LNCAP (cell line): Measurements from ENCODE around the gene CDKAL1.

Experiments
- CTCF ChIP-seq: fragments of 450-650 bp; IDR thresholded peaks from 2 replicates; pipeline ENCODE4 v1.5.1; 2017; ENCODE audit warnings: mild to moderate bottlenecking

The CDKAL1 gene

DNA sequence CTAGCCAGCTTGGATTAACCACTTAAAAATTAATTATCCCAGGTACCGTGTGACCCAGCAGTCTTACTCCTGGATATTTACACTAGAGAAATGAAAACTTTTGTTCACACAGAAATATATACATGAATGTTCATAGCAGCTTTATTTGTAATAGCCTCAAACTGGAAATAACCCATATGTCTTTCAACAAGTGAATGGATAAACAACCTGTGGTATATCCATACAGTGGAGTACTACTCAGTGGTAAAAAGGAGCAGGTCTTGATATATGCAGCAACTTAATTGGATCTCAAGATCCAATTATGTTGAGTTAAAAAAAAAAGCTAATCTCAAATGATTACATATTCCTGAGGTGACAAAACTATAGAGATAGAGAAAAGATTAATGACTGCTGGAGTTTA, 381.4 kb downstream of the CDKAL1 start:
- TF ChIP-seq CTCF, result no peak

- TF ChIP-seq CTCF, result no peak
These were observed 381.8 kb downstream of the CDKAL1 start for GRCh38 chr6:20916086-20916485.

DNA sequence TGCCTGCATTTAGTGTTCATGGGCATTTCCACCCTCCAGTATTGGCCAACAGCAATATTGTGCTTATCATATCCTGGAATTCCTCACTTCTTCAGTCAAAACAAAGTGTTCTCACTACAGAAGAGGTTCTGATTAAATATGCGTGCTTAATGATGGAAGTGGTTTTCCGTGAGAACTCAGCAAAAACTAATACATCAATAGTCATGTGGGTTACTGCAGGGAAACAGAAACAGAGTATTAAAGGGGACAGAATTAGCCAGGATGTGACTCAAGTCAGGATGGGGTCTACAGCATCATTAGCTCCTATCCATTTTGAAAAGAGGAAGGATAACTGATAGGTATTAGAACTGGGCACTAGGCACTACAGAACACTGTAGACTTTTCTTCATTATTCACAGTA, 384.6 kb downstream of the CDKAL1 start:
- TF ChIP-seq CTCF, result no peak

DNA sequence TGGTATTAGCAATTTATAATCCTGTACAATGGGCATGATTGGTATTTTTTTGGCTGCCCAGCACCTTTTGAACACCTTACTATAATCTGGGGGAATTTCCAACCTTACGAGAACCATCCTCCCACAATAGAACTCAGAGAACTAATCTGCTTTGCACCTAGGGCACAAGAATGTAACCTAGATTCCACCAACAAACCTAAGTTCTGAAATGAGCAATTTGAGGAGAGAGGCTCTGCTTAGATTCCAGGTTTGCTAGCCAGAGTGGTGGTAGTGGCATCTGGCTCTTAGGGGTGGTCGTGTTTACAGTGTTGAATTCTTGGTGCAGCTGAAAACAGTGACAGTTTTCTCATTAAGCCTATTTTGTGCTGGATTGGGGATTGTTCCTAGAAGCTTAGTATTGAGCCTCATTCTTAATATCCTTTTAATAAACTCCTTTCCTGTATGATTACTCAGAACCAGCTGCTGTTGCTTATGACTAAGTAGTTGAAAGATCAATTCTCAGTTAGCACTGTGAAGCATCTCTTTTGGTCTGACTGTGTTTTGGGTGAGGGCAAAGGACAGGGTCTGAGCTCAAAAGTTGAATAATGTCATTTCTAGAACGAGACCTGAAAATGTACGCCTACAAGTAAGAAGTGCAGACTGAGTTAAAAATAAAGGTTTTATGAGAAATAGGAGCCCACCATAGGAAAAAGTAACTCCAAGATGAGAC, 385.6 kb downstream of the CDKAL1 start:
- no peak for TF ChIP-seq CTCF

GRCh38 chr6:20921578-20921977, 387.3 kb downstream of the CDKAL1 start:
- no peak for TF ChIP-seq CTCF

DNA sequence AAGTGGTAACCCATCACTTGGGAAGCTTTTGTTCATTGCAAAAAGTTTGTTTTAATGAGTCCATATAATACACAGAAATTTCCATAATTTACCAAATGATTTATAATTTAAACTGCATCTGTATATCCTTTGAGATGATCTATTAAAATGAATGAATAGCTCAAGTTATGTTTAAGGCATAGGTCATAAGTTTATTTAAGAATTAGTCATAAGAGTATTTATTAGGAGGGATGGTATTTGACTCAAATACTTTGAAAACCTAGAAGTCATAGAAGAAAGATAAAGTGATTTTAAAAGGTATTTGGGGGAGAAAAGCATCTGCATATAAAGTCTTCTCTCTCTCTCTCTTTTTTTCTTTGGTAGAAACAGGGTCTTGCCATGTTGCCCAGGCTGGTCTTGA, 388.5 kb downstream of the CDKAL1 start:
- TF ChIP-seq CTCF, result no peak

GRCh38 chr6:20924911-20925543, 390.8 kb downstream of the CDKAL1 start:
- TF ChIP-seq CTCF, result no peak
